Thymus (tissue), 11 donors: ENCODE data around the gene XXYLT1. TPM values are rescaled to one million over a fixed set of nuclear protein-coding genes. Genes with fewer than 3 reads are reported as not detected.

Source experiments
- DNase-seq, 9 donors: peaks; one replicate each; pipeline ENCODE4 v3.0.0-alpha.2; 2013; ENCODE audit warnings: low spot score in 9 of 9, low read depth in 6 of 9, missing footprints in 1 of 9
- H3K27ac ChIP-seq, 2 donors: one replicate each; pipeline ENCODE4 v1.5.1; 2013; ENCODE audit warnings: control low read depth in 1 of 2, low read depth in 1 of 2, low read length in 1 of 2, mild to moderate bottlenecking in 1 of 2, moderate library complexity in 1 of 2
- H3K27me3 ChIP-seq, 2 donors: one replicate each; pipeline ENCODE4 v1.5.1; 2013; ENCODE audit warnings: low read length in 1 of 2; ENCODE audit not compliant: control insufficient read depth in 2 of 2, insufficient read depth in 1 of 2
- H3K36me3 ChIP-seq, 2 donors: one replicate each; pipeline ENCODE4 v1.5.1; 2013; ENCODE audit warnings: low read length in 1 of 2, mild to moderate bottlenecking in 1 of 2, moderate library complexity in 1 of 2; ENCODE audit not compliant: control insufficient read depth in 2 of 2, insufficient read depth in 2 of 2
- H3K4me1 ChIP-seq, 2 donors: one replicate each; pipeline ENCODE4 v1.5.1; 2013; ENCODE audit warnings: low read length in 2 of 2; ENCODE audit not compliant: control insufficient read depth in 2 of 2, insufficient read depth in 2 of 2
- H3K4me3 ChIP-seq, 2 donors: one replicate each; pipeline ENCODE4 v1.5.1; 2013; ENCODE audit warnings: low read length in 2 of 2, control low read depth in 1 of 2, mild to moderate bottlenecking in 1 of 2
- H3K9me3 ChIP-seq, 2 donors: one replicate each; pipeline ENCODE4 v1.5.1; 2013; ENCODE audit warnings: low read length in 1 of 2, mild to moderate bottlenecking in 1 of 2; ENCODE audit not compliant: control insufficient read depth in 2 of 2, insufficient read depth in 1 of 2
- WGBS: extraction: QIAGEN DNeasy Blood & Tissue Kit; methylation state at CpG from one replicate; pipeline ENCODE4 v1.1.7; 2013; 5-methylcytosine and 5-hydroxymethylcytosine counted together
- polyA plus RNA-seq: library from polyadenylated mRNA; stranded (reverse); fragments of 200-250 nt; gene quantifications from one replicate; pipeline ENCODE4 v1.2.3, GENCODE V29; 2013
- total RNA-seq: library from RNA; stranded (reverse); fragments of 120-200 nt; gene quantifications from one replicate; pipeline ENCODE4 v1.2.4, GENCODE V29; 2013
- donor health status: healthy.

Gene XXYLT1
- total and polyA plus RNA-seq, 2 donors = 5.8 to 12.3 TPM

DNA sequence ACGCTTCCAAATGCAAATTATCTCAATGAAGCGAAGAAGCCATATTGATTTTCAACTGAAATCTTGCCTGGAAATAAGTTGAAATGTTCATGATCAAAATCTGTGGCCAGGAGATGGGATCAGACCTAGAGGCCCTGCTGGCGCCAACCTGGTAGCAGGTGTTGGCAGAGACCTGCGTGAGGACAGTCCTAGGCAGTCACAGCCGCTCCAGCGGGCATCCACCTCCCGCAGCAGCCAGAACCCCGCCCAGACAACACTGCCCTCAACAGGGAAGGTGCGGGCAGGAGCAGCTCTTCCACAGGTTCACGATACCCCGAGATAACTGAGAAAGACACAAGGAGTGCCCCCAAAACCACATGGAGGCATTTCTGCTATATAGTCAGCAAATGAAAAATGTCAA lies 145.3 kb downstream of the XXYLT1 start:
- Histone ChIP-seq H3K27ac (no peak overlapping the region), H3K27me3 (no peaks in the 10 kb centered on the region), H3K4me3 (no peak overlapping the region), H3K4me1 (peaks cover 8 to 44% of the 10 kb centered on the region in 2 donors), H3K9me3 (no peaks in the 10 kb centered on the region), H3K36me3 (no peaks in the 10 kb centered on the region)
- WGBS = 94% methylated on average over 11 of the region's 11 CpGs
- no peak for DNase-seq

DNA sequence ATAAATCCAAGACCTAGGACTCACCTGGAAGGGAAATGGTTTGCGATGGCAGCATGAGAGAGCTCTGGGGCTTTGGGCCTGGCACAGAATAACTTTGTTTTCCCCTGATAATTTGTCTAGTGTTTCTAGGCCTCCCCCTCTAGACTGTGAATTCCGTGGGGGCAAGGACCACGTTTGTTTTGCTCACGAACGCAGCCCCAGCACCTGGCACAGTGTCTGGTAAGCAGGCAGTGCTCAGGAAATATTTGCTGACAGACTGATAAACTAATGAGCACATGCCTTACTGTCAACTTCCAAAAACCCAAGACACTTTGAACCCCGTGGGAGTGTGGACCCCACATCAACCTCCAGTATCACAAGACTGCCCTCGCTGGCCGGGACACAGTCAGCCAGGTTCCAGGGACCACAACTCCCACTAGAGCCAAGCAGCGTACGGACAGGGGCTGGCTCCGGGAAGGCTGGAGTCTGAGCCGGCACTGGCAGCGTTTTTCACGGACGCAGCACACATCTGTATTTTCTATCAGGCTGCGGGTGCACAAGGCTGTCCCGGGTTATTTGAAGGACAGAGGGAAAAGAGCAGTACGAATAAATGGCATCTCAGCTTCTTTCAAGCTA lies 146.5 kb downstream of the XXYLT1 start:
- Histone ChIP-seq H3K4me1 (peaks cover 8 to 40% of the 10 kb centered on the region in 2 donors), H3K27me3 (no peaks in the 10 kb centered on the region), H3K36me3 (no peaks in the 10 kb centered on the region), H3K9me3 (no peaks in the 10 kb centered on the region), H3K4me3 (no peak overlapping the region), H3K27ac (no peak overlapping the region)
- WGBS = 88% methylated on average over 18 of the region's 18 CpGs
- DNase-seq = no peak

DNA sequence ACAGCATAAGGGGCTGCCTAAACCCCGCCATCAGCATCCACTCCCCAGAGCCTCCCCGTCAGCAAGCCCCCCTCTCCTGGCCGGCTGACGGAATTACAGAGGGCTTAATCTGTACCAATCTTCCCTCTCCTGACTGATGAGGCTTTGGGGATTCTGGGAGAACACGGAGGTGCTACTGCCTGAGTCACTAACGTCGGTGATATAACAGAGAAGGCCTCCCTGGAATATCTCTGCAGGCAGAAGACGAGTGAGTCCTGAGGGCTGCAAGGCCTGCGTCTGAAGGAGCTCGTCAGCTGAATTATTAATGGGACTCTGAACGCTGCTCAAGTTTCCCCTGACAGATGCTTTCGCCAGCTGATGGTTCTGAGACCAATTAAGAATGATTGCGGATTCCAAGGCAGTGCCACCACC lies 147.7 kb downstream of the XXYLT1 start:
- H3K9me3 ChIP-seq = no peaks in the 10 kb centered on the region
- WGBS = 97% methylated on average over 13 of the region's 13 CpGs
- DNase-seq = no peak
- peaks cover 8 to 39% of the 10 kb centered on the region in 2 donors for H3K4me1 ChIP-seq
- no peak overlapping the region for H3K27ac ChIP-seq
- no peak overlapping the region for H3K4me3 ChIP-seq
- no peaks in the 10 kb centered on the region for H3K36me3 ChIP-seq
- no peaks in the 10 kb centered on the region for H3K27me3 ChIP-seq

DNA sequence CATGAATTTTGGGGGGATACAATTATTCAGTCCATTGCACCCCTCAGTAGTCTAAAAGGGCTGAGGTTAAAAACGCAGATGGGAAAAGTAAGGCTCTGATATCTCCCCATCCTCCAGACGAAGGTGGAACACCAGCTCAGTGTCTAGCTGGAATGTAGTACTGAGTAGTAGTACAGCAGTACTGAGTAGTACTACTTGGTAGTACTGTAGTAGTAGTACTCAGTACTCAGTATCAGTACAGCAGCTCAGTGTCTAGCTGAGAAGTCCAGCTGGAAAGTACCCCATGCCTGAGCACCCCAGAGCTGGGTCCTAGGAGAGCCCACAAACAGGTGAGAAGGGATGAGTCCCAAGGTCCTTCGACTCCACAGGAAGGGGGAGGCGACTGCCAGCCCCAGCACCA lies 148.7 kb downstream of the XXYLT1 start:
- Histone ChIP-seq H3K9me3 (no peaks in the 10 kb centered on the region), H3K4me1 (peaks cover 11 to 42% of the 10 kb centered on the region in 2 donors), H3K27me3 (no peaks in the 10 kb centered on the region), H3K36me3 (no peaks in the 10 kb centered on the region), H3K4me3 (no peak overlapping the region), H3K27ac (no peak overlapping the region)
- WGBS = 95% methylated on average over 4 of the region's 4 CpGs
- no peak for DNase-seq

DNA sequence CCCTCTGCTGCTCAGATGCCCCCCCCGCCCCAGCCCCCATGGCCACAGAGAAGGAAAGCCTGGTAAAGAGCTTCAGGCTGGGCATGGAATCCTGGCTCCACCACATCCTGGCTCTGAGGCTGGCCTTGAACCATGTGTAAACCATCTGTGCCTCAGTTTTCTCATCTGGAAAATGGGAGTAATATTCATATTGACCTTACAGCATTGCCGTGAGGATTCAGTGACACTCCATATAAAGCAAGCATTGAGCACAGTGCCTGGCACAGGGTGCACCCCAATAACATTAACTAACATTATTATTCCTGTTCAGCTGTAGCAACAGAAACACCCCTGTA lies 150.7 kb downstream of the XXYLT1 start:
- H3K36me3 ChIP-seq = no peaks in the 10 kb centered on the region
- peaks cover 4 to 34% of the 10 kb centered on the region in 2 donors for H3K4me1 ChIP-seq
- H3K4me3 ChIP-seq = no peak overlapping the region
- no peak overlapping the region for H3K27ac ChIP-seq
- H3K27me3 ChIP-seq = no peaks in the 10 kb centered on the region
- no peaks in the 10 kb centered on the region for H3K9me3 ChIP-seq
- DNase-seq = no peak
- 100% methylated on average over 2 of the region's 2 CpGs for WGBS

DNA sequence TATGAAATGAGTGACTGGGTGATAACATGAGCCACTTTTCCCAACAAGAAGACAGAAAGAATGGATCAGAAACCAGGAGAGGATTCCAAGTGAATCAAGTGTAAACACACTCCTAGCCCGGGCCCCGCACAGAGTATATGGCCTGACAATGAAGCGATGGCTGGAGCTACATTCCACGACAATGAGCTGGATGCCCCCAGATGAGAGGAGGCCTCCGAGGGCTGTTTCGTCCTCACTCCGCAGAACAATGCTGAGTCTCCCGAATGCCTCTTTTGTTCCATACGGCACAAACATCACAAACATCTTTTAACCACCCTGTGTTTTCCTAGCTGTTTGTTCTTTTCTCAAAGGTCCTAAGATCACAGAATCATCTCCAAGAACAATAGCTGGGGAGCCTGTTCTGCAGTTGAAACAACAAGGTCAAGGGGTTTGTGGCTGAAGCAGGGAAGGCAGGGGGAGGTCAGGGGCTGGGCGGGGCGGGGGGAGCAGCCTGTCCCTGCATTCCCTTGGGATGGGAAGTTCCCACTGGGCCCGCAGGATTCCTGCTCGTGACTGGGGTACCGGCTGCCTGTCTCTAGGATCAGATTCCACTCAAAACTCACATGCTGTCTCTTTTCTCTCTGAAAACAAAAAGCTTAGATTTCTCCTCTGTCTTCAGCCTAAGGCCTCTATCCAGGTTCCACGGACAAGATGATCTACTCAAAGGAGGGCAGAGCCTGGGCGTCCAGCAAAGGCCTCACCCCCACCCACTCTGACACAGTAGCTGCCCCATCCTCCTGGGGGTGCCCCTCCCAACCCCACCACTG lies 151.3 kb downstream of the XXYLT1 start:
- no peak for DNase-seq
- Histone ChIP-seq H3K4me3 (no peak overlapping the region), H3K4me1 (peaks cover 2 to 28% of the 10 kb centered on the region in 2 donors), H3K27ac (no peak overlapping the region), H3K27me3 (no peaks in the 10 kb centered on the region), H3K9me3 (no peaks in the 10 kb centered on the region), H3K36me3 (no peaks in the 10 kb centered on the region)
- WGBS = 95% methylated on average over 16 of the region's 16 CpGs

DNA sequence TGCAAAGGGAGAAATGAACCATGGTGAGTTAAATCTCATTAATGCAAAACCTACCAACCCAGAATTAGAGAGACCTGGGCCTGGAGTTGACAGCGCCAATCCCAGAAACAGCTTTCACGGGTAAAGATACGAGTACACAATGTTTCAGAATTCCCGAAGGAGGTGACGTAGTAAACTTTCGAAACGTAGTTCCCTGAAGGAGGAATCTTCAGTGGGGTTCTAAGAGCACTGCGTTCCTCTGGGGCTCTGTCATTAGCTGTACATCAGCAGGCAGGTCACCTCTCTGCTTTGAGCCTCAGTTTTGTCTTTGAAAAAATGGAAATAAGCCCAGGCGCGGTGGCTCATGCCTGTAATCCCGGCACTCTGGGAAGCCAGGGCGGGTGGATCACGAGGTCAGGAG lies 152.3 kb downstream of the XXYLT1 start:
- H3K27me3 ChIP-seq = no peaks in the 10 kb centered on the region

DNA sequence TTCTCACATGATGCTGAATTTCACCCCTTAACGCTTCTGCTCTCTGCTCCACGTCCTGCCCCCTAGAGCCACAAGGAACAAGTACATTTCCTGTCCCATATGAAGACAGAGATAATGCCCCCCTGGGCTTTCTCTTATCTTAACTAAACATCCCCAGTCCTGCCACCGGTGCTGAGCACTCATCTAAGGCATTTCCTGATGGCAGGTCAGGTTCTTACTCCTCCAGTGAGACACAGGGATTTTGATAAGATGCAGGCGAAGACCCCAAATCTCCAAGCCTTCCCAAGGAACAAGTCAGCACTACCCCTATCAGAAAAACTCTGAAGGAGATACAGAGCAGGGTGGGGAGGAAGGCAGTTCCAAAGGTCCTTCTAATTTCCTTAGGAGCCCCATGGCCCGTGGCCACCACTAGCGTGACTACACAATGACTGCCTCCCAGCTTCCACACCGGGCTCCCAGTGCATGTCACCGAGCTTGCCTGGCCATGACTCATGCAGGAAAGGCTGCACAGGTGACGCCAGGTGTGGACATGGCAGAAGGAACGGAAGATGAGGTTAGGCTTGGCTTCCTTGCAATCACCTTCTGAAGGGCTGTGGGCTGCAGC lies 152.9 kb downstream of the XXYLT1 start:
- H3K4me1 ChIP-seq = peaks cover 2 to 21% of the 10 kb centered on the region in 2 donors
- WGBS = 39% methylated on average over 10 of the region's 10 CpGs
- H3K4me3 ChIP-seq = no peak overlapping the region
- DNase-seq = no peak
- H3K36me3 ChIP-seq = no peaks in the 10 kb centered on the region
- no peaks in the 10 kb centered on the region for H3K9me3 ChIP-seq
- H3K27me3 ChIP-seq = no peaks in the 10 kb centered on the region
- H3K27ac ChIP-seq = no peak overlapping the region

More for the DNA sequence above, 152.3 kb downstream of the XXYLT1 start:
- no peak for DNase-seq
- no peaks in the 10 kb centered on the region for H3K36me3 ChIP-seq
- WGBS = 94% methylated on average over 13 of the region's 13 CpGs
- no peak overlapping the region for H3K4me3 ChIP-seq
- peaks cover 2 to 21% of the 10 kb centered on the region in 2 donors for H3K4me1 ChIP-seq
- no peak overlapping the region for H3K27ac ChIP-seq
- no peaks in the 10 kb centered on the region for H3K9me3 ChIP-seq
